Naive B cell (primary cell): ENCODE data around the gene ARHGAP23. TPM values are rescaled to one million over a fixed set of nuclear protein-coding genes. Genes with fewer than 3 reads are reported as not detected.

ENCODE experiments used
- ATAC-seq, 2 donors: fragments of 150-1000 bp; cut with Tn5 transposase; 2 replicates each; pipeline ENCODE4 v1.10.0; 2021; ENCODE audit warnings: low read depth in 2 of 2, mild to moderate bottlenecking in 2 of 2, moderate library complexity in 2 of 2
- DNase-seq: peaks from one replicate; pipeline ENCODE4 v3.0.0; 2022
- H3K27ac Mint-ChIP-seq, 6 donors: one replicate each; pipeline ENCODE4 v1.8.0; 2020 to 2022; ENCODE audit warnings: mild to moderate bottlenecking in 6 of 6, mixed read lengths in 6 of 6, moderate library complexity in 5 of 6, inconsistent platforms in 2 of 6
- H3K27me3 Mint-ChIP-seq, 3 donors: one replicate each; pipeline ENCODE4 v1.8.0; 2021 to 2022; ENCODE audit warnings: mixed read lengths in 3 of 3, mild to moderate bottlenecking in 1 of 3
- H3K36me3 Mint-ChIP-seq, 2 donors: one replicate each; pipeline ENCODE4 v1.8.0; 2020 to 2022; ENCODE audit warnings: mixed read lengths in 2 of 2, inconsistent platforms in 1 of 2, mild to moderate bottlenecking in 1 of 2
- H3K4me1 Mint-ChIP-seq, 3 donors: one replicate each; pipeline ENCODE4 v1.8.0; 2020 to 2022; ENCODE audit warnings: mixed read lengths in 3 of 3, inconsistent platforms in 1 of 3, mild to moderate bottlenecking in 1 of 3, moderate library complexity in 1 of 3
- H3K4me3 Mint-ChIP-seq, 8 donors: one replicate each; pipeline ENCODE4 v1.8.0; 2020 to 2022; ENCODE audit warnings: mild to moderate bottlenecking in 8 of 8, mixed read lengths in 8 of 8, moderate library complexity in 8 of 8, inconsistent platforms in 2 of 8
- H3K9me3 Mint-ChIP-seq, 7 donors: one replicate each; pipeline ENCODE4 v1.8.0; 2020 to 2022; ENCODE audit warnings: mixed read lengths in 7 of 7, mild to moderate bottlenecking in 5 of 7, inconsistent platforms in 2 of 7, moderate library complexity in 1 of 7
- polyA plus RNA-seq, 6 donors: library from polyadenylated mRNA; unstranded; fragments of 300-500 nt; fragmentation: Illumina TruSeq; gene quantifications; one replicate each; pipeline ENCODE4 v1.2.3, GENCODE V29; 2021; ENCODE audit warnings: low read depth in 6 of 6

Gene ARHGAP23
- polyA plus RNA-seq, 6 donors from 2014 or later, result not detected

- peaks cover 0 to 1% (median 0%) of the 10 kb centered on the region in 7 donors for H3K9me3 Mint-ChIP-seq
- peaks cover 30 to 38% (median 35%) of the 10 kb centered on the region in 3 donors for H3K4me1 Mint-ChIP-seq
- peak overlapping the region in 4 of 6 donors; percentile 47 to 96 (median 80) for H3K27ac Mint-ChIP-seq
- H3K36me3 Mint-ChIP-seq, result no peaks in the 10 kb centered on the region
- H3K27me3 Mint-ChIP-seq, result peaks cover 14 to 48% (median 19%) of the 10 kb centered on the region in 3 donors
- DNase-seq (peak; percentile 86), ATAC-seq (peak; percentile 67 to 73)
- peak overlapping the region; percentile 92 to 98 (median 97) for H3K4me3 Mint-ChIP-seq
These were observed 129.8 kb downstream of the ARHGAP23 start for GRCh38 chr17:38557836-38558727.

- peaks cover 14 to 48% (median 25%) of the 10 kb centered on the region in 3 donors for H3K27me3 Mint-ChIP-seq
- peak overlapping the region; percentile 92 to 98 (median 97) for H3K4me3 Mint-ChIP-seq
- H3K4me1 Mint-ChIP-seq, result peaks cover 34 to 43% (median 40%) of the 10 kb centered on the region in 3 donors
- no peaks in the 10 kb centered on the region for H3K36me3 Mint-ChIP-seq
- H3K9me3 Mint-ChIP-seq, result peaks cover 0 to 1% (median 0%) of the 10 kb centered on the region in 7 donors
- peak overlapping the region in 5 of 6 donors; percentile 60 to 96 (median 78) for H3K27ac Mint-ChIP-seq
- DNase-seq, result no peak
- ATAC-seq, result peak; percentile 32 to 34
These were observed 130.4 kb downstream of the ARHGAP23 start for GRCh38 chr17:38558728-38559050.

DNA sequence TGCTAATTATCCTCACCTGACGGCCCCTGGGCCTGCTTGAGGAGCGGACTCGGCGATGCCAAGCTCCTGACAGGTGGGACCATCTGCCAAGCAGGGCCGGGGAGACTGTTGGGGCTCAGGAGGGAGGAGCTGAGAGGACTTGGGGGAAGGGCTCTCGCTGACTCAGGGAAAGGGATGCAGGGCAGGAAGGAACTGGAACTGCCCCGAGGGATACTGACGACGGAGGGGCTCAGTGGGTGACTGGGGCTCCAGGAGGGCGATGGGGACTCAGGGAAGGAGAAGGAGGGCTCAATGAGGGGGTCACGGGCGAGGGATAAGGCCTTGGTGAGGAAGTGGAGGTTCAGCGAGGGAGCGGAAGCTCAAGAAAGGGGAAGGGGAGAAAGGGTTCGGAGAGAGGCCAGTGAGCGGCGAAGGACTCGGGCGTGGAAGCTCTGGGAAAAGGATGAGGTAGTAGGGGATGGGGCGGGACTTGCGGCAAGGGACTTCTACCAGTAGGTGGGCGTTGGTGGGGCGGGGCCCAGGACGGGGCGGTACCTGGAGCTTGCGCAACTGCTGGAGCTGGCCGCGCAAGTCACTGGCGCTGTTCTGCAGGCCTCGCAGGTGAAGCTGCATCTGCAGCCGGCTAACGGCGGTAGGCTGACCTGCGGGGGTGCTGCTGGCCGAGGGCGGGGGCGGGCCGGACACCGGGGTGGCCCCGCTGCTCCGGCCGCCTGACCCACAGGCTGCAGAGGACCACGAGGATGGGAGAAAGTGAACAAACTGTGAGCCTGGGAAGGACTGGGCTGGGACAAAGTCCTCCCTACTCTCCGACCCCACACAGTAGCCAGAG, 131.0 kb downstream of the ARHGAP23 start:
- Mint-ChIP-seq H3K4me3 (peak overlapping the region; percentile 92 to 98 (median 97)), H3K36me3 (no peaks in the 10 kb centered on the region), H3K4me1 (peaks cover 37 to 48% (median 43%) of the 10 kb centered on the region in 3 donors), H3K27ac (peak overlapping the region; percentile 60 to 96 (median 78)), H3K27me3 (peaks cover 13 to 48% (median 31%) of the 10 kb centered on the region in 3 donors), H3K9me3 (peaks cover 0 to 1% (median 0%) of the 10 kb centered on the region in 7 donors)
- peak; percentile 84 for DNase-seq
- ATAC-seq, result peak; percentile 77 to 80

DNA sequence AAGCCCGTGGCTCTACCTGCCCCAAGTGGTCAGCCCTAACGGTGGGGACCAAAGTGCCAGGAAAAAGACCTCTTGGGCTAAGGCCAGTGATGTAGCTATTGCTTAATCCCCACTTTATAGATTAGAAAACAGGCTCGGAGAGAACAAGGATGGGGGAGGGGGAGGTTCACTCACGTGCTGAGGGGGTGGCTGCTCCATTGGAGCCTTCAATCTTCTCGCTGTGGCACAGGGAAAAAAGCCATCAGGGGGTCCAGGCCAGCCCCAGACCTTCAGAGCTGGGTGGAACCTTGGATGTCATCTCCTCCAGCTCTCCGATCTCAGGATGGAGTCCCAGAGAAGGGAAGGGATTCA, 131.6 kb downstream of the ARHGAP23 start:
- no peak for DNase-seq
- no peak for ATAC-seq
- Mint-ChIP-seq H3K36me3 (no peaks in the 10 kb centered on the region), H3K4me1 (peaks cover 40 to 50% (median 45%) of the 10 kb centered on the region in 3 donors), H3K4me3 (peak overlapping the region in 5 of 8 donors; percentile 24 to 98 (median 97)), H3K9me3 (peaks cover 0 to 1% (median 0%) of the 10 kb centered on the region in 7 donors), H3K27ac (no peak overlapping the region), H3K27me3 (peaks cover 9 to 49% (median 36%) of the 10 kb centered on the region in 3 donors)

DNA sequence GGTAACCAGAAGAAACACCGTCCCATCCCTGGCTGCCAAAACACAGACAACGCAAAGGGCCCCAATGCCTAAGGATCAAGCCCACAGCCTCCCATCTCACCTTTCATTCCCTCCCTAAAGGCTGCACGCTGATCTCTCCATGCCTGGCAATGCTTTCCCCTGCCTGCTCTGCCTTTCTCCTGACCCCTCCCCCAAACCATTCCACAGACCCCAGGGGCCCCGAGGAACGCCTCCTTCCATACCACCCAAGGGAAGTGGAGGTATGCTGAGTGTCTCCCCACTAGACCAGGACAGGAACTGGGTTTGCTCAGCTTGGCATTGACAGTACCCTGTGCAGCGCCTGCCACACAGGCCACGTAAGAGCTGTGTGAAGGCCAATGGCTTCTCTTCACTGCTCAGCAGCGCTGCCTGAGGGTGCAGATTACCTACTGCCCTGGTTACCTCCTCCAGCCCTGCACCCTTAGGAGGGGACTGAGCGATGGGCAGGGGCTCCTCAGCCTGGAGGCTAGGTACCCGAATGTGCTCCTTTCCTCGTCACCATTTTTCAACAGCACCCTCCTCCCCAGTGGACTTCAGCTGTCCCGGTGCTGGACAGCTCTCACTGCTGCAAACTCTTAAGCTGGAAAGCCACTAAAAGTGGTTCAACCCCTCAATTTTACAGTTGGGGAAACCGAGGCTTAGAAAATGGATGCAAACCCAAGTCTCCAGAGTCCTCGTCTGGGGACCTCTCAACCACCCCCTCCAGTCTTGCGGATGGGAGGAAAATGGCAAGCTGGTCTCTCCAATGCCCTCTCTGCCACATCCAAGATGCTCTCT, 132.4 kb downstream of the ARHGAP23 start:
- Mint-ChIP-seq H3K27ac (no peak overlapping the region), H3K27me3 (peaks cover 5 to 53% (median 44%) of the 10 kb centered on the region in 3 donors), H3K4me3 (peak overlapping the region; percentile 13 to 98 (median 68)), H3K4me1 (peaks cover 40 to 50% (median 45%) of the 10 kb centered on the region in 3 donors), H3K36me3 (no peaks in the 10 kb centered on the region), H3K9me3 (peaks cover 0 to 1% (median 0%) of the 10 kb centered on the region in 7 donors)
- DNase-seq (no peak), ATAC-seq (no peak)

DNA sequence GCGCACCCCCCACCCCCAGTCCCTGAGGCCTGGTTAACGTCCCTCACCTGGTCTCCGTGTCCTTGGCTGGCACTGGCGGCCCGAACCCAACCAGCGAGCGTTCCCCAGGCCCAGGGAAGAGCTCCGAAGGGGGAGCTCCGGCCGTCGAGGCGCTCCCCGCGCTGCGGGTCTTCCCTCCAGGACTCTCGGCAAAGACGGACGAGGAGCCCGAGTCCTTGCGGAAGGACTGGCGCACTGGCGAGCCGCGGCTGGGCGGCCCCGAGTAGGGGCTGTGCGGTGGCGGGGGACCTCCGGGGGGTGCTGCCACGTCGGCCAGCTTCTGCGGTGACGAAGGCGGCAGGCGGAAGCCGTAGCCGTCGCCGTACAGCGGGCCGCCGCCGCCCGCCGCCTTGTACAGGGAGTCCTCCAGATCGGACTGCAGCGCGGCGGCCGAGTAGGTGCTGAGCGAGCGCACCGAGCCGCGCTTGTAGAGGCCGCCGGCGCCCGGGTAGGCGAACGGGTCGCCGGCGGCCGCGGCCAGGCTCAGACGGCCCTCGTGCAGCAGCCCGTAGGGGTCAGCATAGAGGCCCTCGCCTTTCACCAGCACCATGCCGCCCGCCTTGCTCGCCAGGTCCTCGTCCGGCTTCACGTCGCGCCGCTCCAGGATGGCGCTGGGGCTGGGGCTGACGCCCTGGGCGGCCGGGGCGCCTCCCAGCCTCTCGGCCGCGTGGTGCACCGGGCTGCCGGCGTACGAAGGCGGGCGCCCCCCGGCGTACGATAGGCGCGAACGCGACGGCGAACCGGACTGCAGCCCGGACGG, 133.4 kb downstream of the ARHGAP23 start:
- Mint-ChIP-seq H3K9me3 (peaks cover 0 to 1% (median 0%) of the 10 kb centered on the region in 7 donors), H3K27ac (no peak overlapping the region), H3K27me3 (peaks cover 12 to 56% (median 53%) of the 10 kb centered on the region in 3 donors), H3K36me3 (no peaks in the 10 kb centered on the region), H3K4me3 (peak overlapping the region in 4 of 8 donors; percentile 30 to 63 (median 52)), H3K4me1 (peaks cover 40 to 50% (median 45%) of the 10 kb centered on the region in 3 donors)
- ATAC-seq, result no peak
- DNase-seq, result no peak

Other genes starting within 250 kb of the ARHGAP23 start
- gene TBC1D3, start 235.9 kb upstream of the ARHGAP23 start, polyA plus RNA-seq, result not detected
- 10 to 100 TPM; 19.8 to 26.8 (median 24.4) TPM for gene MRPL45, start 131.3 kb upstream of the ARHGAP23 start, polyA plus RNA-seq
- gene GPR179, start 84.5 kb upstream of the ARHGAP23 start, polyA plus RNA-seq, result not detected
- 1 to 10 TPM in 1 of 6 donors, under 1 TPM in 5; 0.10 to 1.1 (median 0.47) TPM for gene SOCS7, start 76.6 kb upstream of the ARHGAP23 start, polyA plus RNA-seq
- gene SRCIN1, start 177.5 kb downstream of the ARHGAP23 start, polyA plus RNA-seq, result not detected
- gene EPOP, start 246.5 kb downstream of the ARHGAP23 start, polyA plus RNA-seq, result not detected